Purkinje cell (primary cell): ENCODE results near the gene PLK3. TPM values are rescaled to one million over a fixed set of nuclear protein-coding genes. Genes with fewer than 3 reads are reported as not detected.

Source experiments
- polyA plus RNA-seq: library from polyadenylated mRNA; unstranded; fragments of >200 nt; fragmentation: Nextera tagmentation; gene quantifications from 2 replicates; pipeline ENCODE4 v1.2.1, GENCODE V29; 2014

Gene PLK3
- polyA plus RNA-seq, result 3.9 TPM in 1 of 2 replicates, not detected in the other

GRCh38 chr1:44799770-44800584, at the start of gene PLK3:
PLK3 (plus strand) TSS chr1:44800377; CDS start chr1:44800464, 87 bp downstream.

DNA sequence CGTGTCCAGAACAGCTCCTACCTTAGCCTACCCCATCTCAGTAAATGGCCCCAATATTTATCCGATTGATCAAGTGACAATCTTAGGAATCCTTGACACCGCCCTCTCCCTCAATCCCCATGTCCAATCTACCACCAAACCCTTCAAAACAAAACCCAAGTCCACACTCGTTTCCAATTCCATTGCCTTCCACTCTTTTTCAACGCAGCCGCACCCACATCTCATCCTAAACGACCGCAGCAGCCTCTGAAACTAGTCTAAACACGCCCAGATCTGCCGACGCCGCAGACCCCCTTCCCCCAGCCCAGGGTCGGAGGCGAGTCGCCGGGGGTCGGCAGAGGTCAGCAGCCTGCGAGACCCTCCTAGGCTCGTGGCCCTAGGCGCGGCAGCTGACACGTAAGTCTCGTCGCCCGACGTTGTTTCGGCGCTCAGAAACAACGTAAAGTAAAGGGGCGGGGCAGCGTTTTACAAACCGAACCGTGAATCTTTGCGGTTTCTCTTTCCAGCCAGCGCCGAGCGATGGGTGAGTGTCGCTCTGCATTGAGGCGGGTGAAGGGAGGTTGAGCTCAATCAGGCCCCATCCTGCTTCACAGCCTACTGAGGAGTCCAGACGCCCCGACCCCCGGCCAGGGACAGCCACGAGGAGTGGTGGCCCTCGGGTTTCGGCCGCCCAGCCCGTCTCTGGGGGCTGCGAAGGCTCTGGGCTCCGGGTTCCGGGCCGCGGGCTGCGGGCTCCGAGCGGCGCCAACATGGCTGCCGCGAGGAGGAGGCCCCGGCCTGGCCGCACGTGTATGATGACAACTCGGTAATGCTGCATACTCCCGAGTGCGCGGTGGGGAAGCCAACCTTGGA, 24.9 kb upstream of the PLK3 start, which contains the start of gene RPS8:
Gene RPS8, plus strand, starts transcription at position 463 of the 852 bp plus-strand sequence. Its CDS starts 57 bp downstream, at position 520.

GRCh38 chr1:44788120-44788860, 11.9 kb upstream of the PLK3 start, which contains the start of gene BEST4:
BEST4 (minus strand) TSS chr1:44788170; CDS start chr1:44787705, 465 bp downstream.

GRCh38 chr1:44806704-44807363, 6.7 kb downstream of the PLK3 start, which contains the start of gene DYNLT4:
DYNLT4 (minus strand) TSS chr1:44807351; CDS start chr1:44806668, 683 bp downstream.

GRCh38 chr1:44808063-44808937, 8.1 kb downstream of the PLK3 start, which contains the start of gene BTBD19:
BTBD19 (plus strand) TSS chr1:44808523; CDS start chr1:44808821, 298 bp downstream.

GRCh38 chr1:44842862-44843655, 42.9 kb downstream of the PLK3 start, which contains the start of gene PTCH2:
PTCH2 (minus strand) TSS chr1:44843253; CDS start chr1:44842932, 321 bp downstream.

Other genes starting within 250 kb of the PLK3 start
- 5.8 and 6.1 TPM in 2 replicates for gene TMEM53, start 125.9 kb upstream of the PLK3 start, polyA plus RNA-seq
- gene ARMH1, start 125.7 kb upstream of the PLK3 start, polyA plus RNA-seq, result 3.7 TPM in 1 of 2 replicates, not detected in the other
- gene RNU5D-1, start 69.2 kb upstream of the PLK3 start, polyA plus RNA-seq, result not detected in 2 replicates
- gene KIF2C, start 60.5 kb upstream of the PLK3 start, polyA plus RNA-seq, result not detected in 2 replicates
- gene RPS8, start 24.8 kb upstream of the PLK3 start, polyA plus RNA-seq, result 456 and 523 TPM in 2 replicates
- 0.15 TPM in 1 of 2 replicates, not detected in the other for gene BEST4, start 12.2 kb upstream of the PLK3 start, polyA plus RNA-seq
- not detected in 2 replicates for gene DYNLT4, start 7.0 kb downstream of the PLK3 start, polyA plus RNA-seq
- gene BTBD19, start 8.1 kb downstream of the PLK3 start, polyA plus RNA-seq, result not detected in 2 replicates
- 0.46 and 0.76 TPM in 2 replicates for gene PTCH2, start 42.9 kb downstream of the PLK3 start, polyA plus RNA-seq
- 98.8 and 102 TPM in 2 replicates for gene EIF2B3, start 186.2 kb downstream of the PLK3 start, polyA plus RNA-seq
- 9.3 and 10.9 TPM in 2 replicates for gene HECTD3, start 210.9 kb downstream of the PLK3 start, polyA plus RNA-seq
- 58.9 and 65.3 TPM in 2 replicates for gene UROD, start 211.9 kb downstream of the PLK3 start, polyA plus RNA-seq